GM12891 (cell line): ENCODE data around the gene MARCO.
A peak's percentile ranks its signal among the peaks of the same experiment; 100 is the strongest.

ENCODE experiments used
- DNase-seq: peaks from one replicate; pipeline ENCODE4 v3.0.0; 2011; ENCODE audit warnings: low spot score; ENCODE audit not compliant: insufficient read length
- FAIRE-seq: peaks from 2 replicates; lab custom pipeline; 2011; peaks lifted over from hg19 to GRCh38; lab: Jason Lieb, UNC
- PAX5 ChIP-seq: IDR thresholded peaks from 2 replicates; pipeline ENCODE4 v1.6.1; 2011; ENCODE audit warnings: low read length, moderate library complexity, mild to moderate bottlenecking; ENCODE audit not compliant: insufficient read depth, severe bottlenecking
- POLR2A ChIP-seq: IDR thresholded peaks from 2 replicates; pipeline ENCODE4 v1.6.1; 2011; ENCODE audit warnings: low read depth, low read length, control low read depth
- POLR2AphosphoS5 ChIP-seq: IDR thresholded peaks from 2 replicates; pipeline ENCODE4 v1.6.1; 2011; ENCODE audit warnings: low read depth, low read length, control low read depth
- POU2F2 ChIP-seq: IDR thresholded peaks from 2 replicates; pipeline ENCODE4 v1.6.1; 2011; ENCODE audit warnings: low read depth, mild to moderate bottlenecking, control low read depth, low read length, moderate library complexity
- SPI1 ChIP-seq: IDR thresholded peaks from 2 replicates; pipeline ENCODE4 v1.6.1; 2011; ENCODE audit warnings: low read depth, low read length, control low read depth
- TAF1 ChIP-seq: IDR thresholded peaks from 2 replicates; pipeline ENCODE4 v1.6.1; 2011; ENCODE audit warnings: low read depth, low read length, control low read depth

MARCO gene

DNA sequence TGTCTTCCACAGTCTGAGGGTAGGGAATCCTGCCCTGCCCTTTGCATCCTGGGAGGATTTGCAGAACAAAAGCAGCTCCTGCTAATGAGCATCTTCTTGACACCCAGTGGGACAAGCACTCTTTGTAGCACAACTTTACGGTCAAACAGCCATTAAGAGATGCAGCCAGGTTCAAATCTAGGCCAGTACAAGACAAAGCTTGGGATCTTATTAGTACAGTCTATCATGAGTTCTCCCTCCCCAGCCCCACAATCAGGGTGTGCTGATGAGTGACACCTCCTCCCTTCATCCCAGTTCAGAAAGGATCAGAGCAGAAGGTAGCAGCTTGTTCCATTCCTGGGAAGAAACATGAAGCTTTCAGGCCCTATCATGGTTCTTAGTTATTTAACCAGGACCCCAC, 41.9 kb downstream of the MARCO start:
- DNase-seq (no peak), FAIRE-seq (no peak)

DNA sequence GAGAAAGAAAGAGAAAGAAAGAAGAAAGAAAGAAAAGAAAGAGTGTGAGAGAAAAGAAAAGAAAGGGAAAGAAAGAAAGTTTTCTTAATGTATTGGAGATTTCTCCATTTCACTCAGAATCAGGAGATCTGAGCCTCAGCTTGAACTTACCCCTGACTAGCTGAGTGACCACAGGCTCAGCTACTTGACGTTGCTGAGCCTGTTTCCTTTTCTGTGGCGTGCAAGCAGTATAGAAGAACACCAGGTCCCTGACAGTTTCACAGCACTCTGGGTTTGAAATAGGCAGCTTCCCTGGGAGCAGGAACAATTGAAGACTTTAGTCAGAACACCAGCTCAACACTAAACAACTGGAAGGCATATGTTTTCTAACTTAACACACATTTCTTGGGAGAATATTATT, 44.7 kb downstream of the MARCO start:
- FAIRE-seq (no peak), DNase-seq (no peak)
- no peak for TF ChIP-seq SPI1

More for the DNA sequence above, 41.9 kb downstream of the MARCO start:
- TF ChIP-seq SPI1 (no peak), POLR2AphosphoS5 (no peak), POU2F2 (no peak), POLR2A (no peak), TAF1 (no peak), PAX5 (no peak)

GRCh38 chr2:118987886-118988285, 45.9 kb downstream of the MARCO start:
- TF ChIP-seq PAX5, result no peak
- TF ChIP-seq POU2F2, result no peak
- TF ChIP-seq POLR2AphosphoS5, result no peak
- TF ChIP-seq TAF1, result no peak
- TF ChIP-seq POLR2A, result no peak
- no peak for TF ChIP-seq SPI1
- FAIRE-seq (no peak), DNase-seq (no peak)

DNA sequence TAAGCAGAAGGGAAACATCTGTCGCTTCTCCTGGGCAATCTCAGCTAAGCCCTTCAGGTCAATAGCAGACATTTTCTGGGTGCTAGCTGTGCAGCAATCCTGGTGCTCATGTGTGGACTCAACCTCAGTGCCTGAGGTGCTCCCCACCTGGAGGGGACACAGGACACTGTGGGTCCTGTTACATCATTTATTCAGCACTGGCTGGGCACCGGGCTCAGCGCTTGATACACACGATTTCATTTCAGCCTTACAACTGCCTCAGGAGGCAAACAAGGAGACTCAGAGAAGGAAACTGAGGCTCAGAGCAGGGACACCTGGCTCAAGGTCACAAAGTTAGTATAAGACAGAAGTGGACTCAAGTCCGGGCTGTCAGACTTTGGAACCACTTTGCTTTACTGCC, 46.7 kb downstream of the MARCO start:
- DNase-seq, result no peak
- no peak for FAIRE-seq
- no peak for TF ChIP-seq POLR2AphosphoS5
- no peak for TF ChIP-seq TAF1
- no peak for TF ChIP-seq POLR2A
- no peak for TF ChIP-seq PAX5
- TF ChIP-seq POU2F2, result no peak
- no peak for TF ChIP-seq SPI1

- TF ChIP-seq SPI1, result no peak
- TF ChIP-seq PAX5, result peak; percentile 58
- no peak for TF ChIP-seq POU2F2
- TF ChIP-seq POLR2A, result no peak
- TF ChIP-seq TAF1, result no peak
- no peak for FAIRE-seq
- no peak for DNase-seq
Measured at GRCh38 chr2:118989481-118989880, 47.5 kb downstream of the MARCO start.

- FAIRE-seq (no peak), DNase-seq (no peak)
- TF ChIP-seq POU2F2 (no peak), PAX5 (no peak), POLR2AphosphoS5 (no peak), SPI1 (no peak), TAF1 (no peak), POLR2A (no peak)
Measured at GRCh38 chr2:118990757-118991545, 49.0 kb downstream of the MARCO start.

DNA sequence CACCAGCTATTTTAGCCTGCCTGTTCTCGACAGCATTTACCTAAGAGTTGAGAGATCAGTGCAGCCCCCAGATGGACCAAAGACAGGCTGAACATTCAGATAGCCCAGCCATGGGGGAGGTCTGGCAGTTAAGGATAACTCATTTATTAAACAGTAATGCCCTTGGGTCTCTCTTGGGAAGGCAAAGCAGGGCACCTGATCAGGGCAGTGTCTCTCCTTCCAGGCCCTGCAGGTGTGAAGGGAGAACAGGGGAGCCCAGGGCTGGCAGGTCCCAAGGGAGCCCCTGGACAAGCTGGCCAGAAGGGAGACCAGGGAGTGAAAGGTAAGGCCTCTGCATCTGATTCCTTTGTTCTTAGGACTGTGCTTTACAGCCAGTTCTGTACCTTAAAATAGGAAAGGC, 49.6 kb downstream of the MARCO start:
- no peak for FAIRE-seq
- TF ChIP-seq TAF1 (no peak), PAX5 (no peak), POU2F2 (no peak), SPI1 (no peak), POLR2AphosphoS5 (no peak), POLR2A (no peak)
- DNase-seq, result no peak

GRCh38 chr2:118992740-118993391, 50.9 kb downstream of the MARCO start:
- no peak for DNase-seq
- FAIRE-seq, result no peak
- TF ChIP-seq POU2F2 (no peak), TAF1 (no peak), PAX5 (no peak), POLR2AphosphoS5 (no peak), POLR2A (no peak), SPI1 (no peak)

- TF ChIP-seq SPI1, result no peak
- no peak for TF ChIP-seq PAX5
- no peak for TF ChIP-seq POLR2A
- TF ChIP-seq POLR2AphosphoS5, result no peak
- DNase-seq, result no peak
- no peak for FAIRE-seq
Measured at GRCh38 chr2:118993392-118993752, 51.4 kb downstream of the MARCO start.

DNA sequence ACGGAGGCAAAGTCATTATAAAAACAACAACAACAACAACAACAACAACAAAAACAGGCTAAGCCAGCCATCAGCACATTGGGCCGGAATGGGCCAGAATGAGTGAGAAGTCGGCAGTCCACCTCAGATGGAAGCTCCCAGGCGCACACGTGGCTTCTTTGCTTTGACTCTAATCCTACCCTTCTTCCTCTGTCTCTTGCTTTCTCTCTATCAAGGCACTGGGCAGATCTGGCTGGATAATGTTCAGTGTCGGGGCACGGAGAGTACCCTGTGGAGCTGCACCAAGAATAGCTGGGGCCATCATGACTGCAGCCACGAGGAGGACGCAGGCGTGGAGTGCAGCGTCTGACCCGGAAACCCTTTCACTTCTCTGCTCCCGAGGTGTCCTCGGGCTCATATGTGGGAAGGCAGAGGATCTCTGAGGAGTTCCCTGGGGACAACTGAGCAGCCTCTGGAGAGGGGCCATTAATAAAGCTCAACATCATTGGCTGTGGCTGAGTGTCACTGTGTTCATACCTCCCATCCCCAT, 52.2 kb downstream of the MARCO start:
- DNase-seq (no peak), FAIRE-seq (no peak)
- no peak for TF ChIP-seq SPI1
- TF ChIP-seq POU2F2, result no peak
- no peak for TF ChIP-seq POLR2A
- no peak for TF ChIP-seq PAX5
- TF ChIP-seq TAF1, result no peak
- no peak for TF ChIP-seq POLR2AphosphoS5
